Measurements from ENCODE around the gene ALG3.

ALG3 gene

DNA sequence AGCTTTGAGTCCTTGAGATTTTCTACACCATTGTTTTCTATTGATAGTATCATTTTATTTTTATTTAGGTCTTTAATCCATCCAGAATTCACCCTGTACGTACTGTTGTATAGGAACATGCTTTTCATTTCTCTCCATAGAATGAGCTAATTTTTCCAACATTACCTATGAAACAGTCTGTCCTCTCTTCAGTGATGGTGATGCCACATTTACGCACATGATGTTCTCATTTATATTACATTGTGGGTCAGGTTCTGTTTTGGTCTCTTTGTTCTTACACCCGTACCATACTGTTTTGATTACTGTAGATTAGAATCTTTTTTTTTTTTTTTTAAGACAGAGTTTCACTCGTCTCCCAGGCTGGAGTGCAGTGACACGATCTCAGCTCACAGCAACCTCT, 37.0 kb downstream of the ALG3 start:
- DNase-seq (ENCODE audit: low spot score): no peak
- no peak overlapping the region for H3K4me3 ChIP-seq
- no peak overlapping the region for H3K27ac ChIP-seq
- TF ChIP-seq, protein P1, sequence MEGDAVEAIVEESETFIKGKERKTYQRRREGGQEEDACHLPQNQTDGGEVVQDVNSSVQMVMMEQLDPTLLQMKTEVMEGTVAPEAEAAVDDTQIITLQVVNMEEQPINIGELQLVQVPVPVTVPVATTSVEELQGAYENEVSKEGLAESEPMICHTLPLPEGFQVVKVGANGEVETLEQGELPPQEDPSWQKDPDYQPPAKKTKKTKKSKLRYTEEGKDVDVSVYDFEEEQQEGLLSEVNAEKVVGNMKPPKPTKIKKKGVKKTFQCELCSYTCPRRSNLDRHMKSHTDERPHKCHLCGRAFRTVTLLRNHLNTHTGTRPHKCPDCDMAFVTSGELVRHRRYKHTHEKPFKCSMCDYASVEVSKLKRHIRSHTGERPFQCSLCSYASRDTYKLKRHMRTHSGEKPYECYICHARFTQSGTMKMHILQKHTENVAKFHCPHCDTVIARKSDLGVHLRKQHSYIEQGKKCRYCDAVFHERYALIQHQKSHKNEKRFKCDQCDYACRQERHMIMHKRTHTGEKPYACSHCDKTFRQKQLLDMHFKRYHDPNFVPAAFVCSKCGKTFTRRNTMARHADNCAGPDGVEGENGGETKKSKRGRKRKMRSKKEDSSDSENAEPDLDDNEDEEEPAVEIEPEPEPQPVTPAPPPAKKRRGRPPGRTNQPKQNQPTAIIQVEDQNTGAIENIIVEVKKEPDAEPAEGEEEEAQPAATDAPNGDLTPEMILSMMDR (IDR thresholded peaks at IDR 0.05): no peak

DNA sequence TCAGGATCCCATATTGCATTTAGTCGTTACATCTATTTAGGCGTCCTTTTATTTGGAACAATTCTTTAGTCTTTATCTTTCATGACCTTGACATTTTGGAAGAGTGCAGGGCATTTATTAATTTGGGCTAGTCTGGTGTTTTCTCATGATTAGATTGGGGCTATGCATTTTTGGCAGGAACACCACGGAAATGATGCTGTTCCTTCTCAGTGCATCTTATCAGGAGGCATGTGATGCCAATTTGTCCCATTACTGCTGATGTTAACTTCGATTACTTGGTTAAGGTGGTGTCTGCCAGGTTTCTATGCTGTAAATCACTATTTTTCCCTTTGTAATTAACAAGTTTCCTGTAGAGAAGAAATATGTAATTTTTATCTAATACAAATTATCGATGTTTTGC, 37.5 kb downstream of the ALG3 start:
- Histone ChIP-seq H3K27ac (no peak overlapping the region), H3K4me3 (no peak overlapping the region)
- DNase-seq (ENCODE audit: low spot score): no peak
- TF ChIP-seq, protein P1 (IDR thresholded peaks at IDR 0.05): no peak

DNA sequence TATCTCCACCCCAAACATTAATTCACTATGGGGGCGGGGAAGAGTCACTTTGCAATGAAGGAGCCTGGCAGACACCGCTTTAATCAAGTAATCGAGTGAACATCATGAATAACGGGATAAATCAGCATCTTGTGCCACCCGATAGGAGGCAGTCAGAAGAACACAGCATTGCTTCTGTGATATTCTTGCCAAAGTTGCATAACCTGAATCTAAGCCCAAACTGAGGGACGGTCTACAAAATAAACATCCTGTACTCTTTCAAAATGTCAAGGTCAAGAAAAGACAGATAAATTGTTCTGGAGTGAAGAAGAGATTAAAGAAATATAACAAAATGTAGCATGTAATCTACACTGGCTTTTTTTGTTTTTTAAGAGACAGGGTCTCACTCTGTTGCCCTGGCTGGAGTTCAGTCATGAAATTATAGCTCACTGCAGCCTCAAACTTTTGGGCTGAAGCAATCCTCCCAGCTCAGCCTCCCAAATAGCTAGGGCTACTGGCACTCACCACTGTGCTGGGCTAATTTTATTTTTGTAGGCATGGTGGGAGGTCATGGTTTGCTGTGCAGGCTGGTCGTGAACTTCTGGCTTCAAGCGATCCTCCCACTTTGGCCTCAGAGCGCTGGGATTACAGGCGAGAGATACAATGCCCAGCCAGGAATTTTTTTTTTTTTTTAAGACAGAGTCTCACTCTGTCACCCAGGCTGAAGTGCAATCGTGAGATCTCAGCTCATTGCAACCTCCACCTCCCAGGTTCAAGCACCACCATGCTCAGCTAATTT, 39.4 kb downstream of the ALG3 start:
- Histone ChIP-seq H3K27ac (no peak overlapping the region), H3K4me3 (no peak overlapping the region)
- TF ChIP-seq, protein P1 (IDR thresholded peaks at IDR 0.05): no peak
- no peak for DNase-seq (ENCODE audit: low spot score)

DNA sequence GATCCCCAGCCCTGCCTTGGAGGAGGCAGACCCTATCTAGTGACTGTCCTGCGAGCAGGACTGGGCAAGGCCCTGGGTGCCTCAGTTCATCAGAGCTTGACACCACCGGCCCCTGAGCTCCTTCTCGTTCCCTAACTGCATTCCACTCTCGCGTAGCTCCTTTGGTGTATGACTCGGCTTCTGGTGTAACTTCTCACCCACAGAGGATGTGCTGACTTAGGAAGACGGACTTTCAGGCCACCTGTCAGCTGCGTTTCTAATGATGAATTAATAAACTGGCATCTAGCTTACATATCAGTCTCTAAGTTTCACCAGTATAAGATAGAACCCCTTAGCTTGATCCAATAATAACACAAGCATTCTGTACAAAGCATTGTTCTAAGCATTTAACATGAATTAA, 45.2 kb downstream of the ALG3 start:
- Histone ChIP-seq H3K4me3 (no peak overlapping the region), H3K27ac (no peak overlapping the region)
- DNase-seq (ENCODE audit: low spot score): no peak
- TF ChIP-seq, protein P1 (IDR thresholded peaks at IDR 0.05): no peak

DNA sequence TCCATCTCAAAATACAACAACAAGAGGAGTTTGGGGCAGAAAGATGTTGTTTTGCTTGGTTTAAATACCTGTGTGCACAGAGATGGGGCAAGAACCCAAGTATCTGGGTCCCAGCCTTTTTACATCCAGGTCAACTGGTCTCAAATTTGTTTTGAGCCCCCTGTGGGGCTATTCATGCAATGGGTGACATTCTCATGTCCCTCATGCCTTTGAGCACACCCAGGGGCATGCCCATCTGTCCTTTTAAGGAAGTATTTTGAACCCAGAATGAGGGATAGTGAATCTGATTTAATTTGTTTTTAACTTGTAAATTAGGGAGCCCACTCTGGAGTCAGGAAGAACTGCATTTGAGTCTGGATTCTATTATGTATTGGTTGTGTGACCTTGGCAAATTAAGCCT, 47.9 kb downstream of the ALG3 start:
- Histone ChIP-seq H3K27ac (no peak overlapping the region), H3K4me3 (no peak overlapping the region)
- TF ChIP-seq, protein P1 (IDR thresholded peaks at IDR 0.05): no peak
- no peak for DNase-seq (ENCODE audit: low spot score)

DNA sequence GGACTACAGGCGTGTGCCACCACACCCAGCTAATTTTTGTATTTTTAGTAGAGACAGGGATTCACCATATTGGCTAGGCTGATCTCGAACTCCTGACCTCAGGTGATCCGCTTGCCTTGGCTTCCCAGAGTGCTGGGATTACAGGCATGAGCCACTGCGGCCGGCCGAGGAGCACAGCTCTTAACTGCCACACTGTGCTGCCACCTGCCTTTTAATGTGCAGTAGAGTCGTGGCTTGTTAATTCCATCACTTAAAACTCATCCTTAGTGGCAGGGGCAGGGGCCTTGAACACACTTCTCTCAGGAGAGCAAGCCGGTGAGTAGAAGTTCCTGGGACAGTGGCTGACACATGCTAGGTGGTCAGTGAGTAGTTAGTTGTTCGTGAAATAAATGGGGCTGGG, 50.3 kb downstream of the ALG3 start:
- H3K27ac ChIP-seq: no peak overlapping the region
- H3K4me3 ChIP-seq: no peak overlapping the region
- TF ChIP-seq, protein P1 (IDR thresholded peaks at IDR 0.05): no peak
- DNase-seq (ENCODE audit: low spot score): no peak

DNA sequence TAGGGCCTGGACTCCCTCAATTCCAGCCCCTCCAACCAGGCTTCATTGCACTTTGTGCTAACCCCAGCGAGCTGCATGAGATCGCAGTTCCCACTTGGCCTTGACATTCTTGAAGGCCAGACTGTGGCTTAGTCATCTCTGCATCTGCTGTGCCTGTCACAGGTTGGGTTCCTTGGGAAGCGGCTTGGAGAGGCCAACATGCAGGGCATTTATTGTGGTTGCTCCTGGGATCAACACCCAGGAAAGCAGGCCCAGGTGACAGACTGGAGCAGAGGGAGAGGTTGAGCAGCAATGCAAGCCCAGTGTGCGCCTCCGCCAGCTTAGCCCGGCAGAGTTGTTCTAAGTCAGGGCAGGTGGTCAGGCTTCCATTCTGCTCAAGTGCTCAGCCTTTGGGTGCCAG, 52.2 kb downstream of the ALG3 start:
- TF ChIP-seq, protein P1 (IDR thresholded peaks at IDR 0.05): no peak
- no peak for DNase-seq (ENCODE audit: low spot score)
- Histone ChIP-seq H3K4me3 (no peak overlapping the region), H3K27ac (no peak overlapping the region)

All from coronary artery (tissue), 2 donors.